Measurements from ENCODE around the gene MCHR2. TPM values are rescaled to one million over a fixed set of nuclear protein-coding genes. Genes with fewer than 3 reads are reported as not detected.

Gene MCHR2
- total and polyA plus RNA-seq, 4 donors, result not detected

- peaks cover 0 to 12% (median 6%) of the 10 kb centered on the region in 4 donors for H3K27me3 ChIP-seq (ENCODE audit: control insufficient read depth in 4 of 4, insufficient read depth in 4 of 4, low read length in 3 of 4)
- 54% methylated on average over 1 of the region's 1 CpG for WGBS
- no peak overlapping the region for H3K4me3 ChIP-seq (ENCODE audit: low read depth in 1 of 3, low read length in 3 of 3)
- peaks cover 0 to 9% (median 7%) of the 10 kb centered on the region in 4 donors for H3K4me1 ChIP-seq (ENCODE audit: control insufficient read depth in 4 of 4, insufficient read depth in 4 of 4, low read length in 3 of 4)
- no peak for TF ChIP-seq RXRA (IDR thresholded peaks at IDR 0.05)
- TF ChIP-seq MAX (IDR thresholded peaks at IDR 0.05), result no peak
- TF ChIP-seq GABPA (IDR thresholded peaks at IDR 0.05 in 1 of 2, conservative IDR thresholded peaks at IDR 0.05 in 1 of 2), result no peak
- no peak for TF ChIP-seq YY1 (IDR thresholded peaks at IDR 0.05)
- TF ChIP-seq REST (IDR thresholded peaks at IDR 0.05), result no peak
- TF ChIP-seq RAD21 (IDR thresholded peaks at IDR 0.05), result no peak
- TF ChIP-seq ATF3 (IDR thresholded peaks at IDR 0.05), result no peak
- H3K27ac ChIP-seq (ENCODE audit: low read depth in 1 of 2, low read length in 2 of 2), result no peak overlapping the region
- H3K9ac ChIP-seq (ENCODE audit: low read depth in 1 of 2, low read length in 2 of 2), result no peak overlapping the region
- H3K36me3 ChIP-seq (ENCODE audit: control insufficient read depth in 4 of 4, insufficient read depth in 3 of 4, low read depth in 1 of 4, low read length in 3 of 4), result no peaks in the 10 kb centered on the region
- H3K9me3 ChIP-seq (ENCODE audit: control insufficient read depth in 4 of 4, low read length in 3 of 4), result no peaks in the 10 kb centered on the region
- no peak for DNase-seq (ENCODE audit: low spot score)
Measured at GRCh38 chr6:99995916-99996315, 1.9 kb upstream of the MCHR2 start.

- H3K4me3 ChIP-seq (ENCODE audit: low read depth in 1 of 3, low read length in 3 of 3), result peak overlapping the region in 1 of 3 donors; percentile 30
- WGBS, result 23% methylated on average over 9 of the region's 9 CpGs
- no peak for TF ChIP-seq NR2F2 (IDR thresholded peaks at IDR 0.05)
- no peak for TF ChIP-seq MAX (IDR thresholded peaks at IDR 0.05)
- TF ChIP-seq TAF1 (conservative IDR thresholded peaks at IDR 0.05), result no peak
- TF ChIP-seq EGR1 (IDR thresholded peaks at IDR 0.05; ENCODE audit: low read depth in 2 of 2), result no peak
- TF ChIP-seq YY1 (IDR thresholded peaks at IDR 0.05), result no peak
- no peak for TF ChIP-seq HNF4A (conservative IDR thresholded peaks at IDR 0.05)
- no peak for TF ChIP-seq GABPA (IDR thresholded peaks at IDR 0.05 in 1 of 2, conservative IDR thresholded peaks at IDR 0.05 in 1 of 2)
- no peak for TF ChIP-seq ATF3 (IDR thresholded peaks at IDR 0.05)
- no peak for TF ChIP-seq SP1 (IDR thresholded peaks at IDR 0.05)
Measured at GRCh38 chr6:99993146-99993532, 884 bp downstream of the MCHR2 start.

GRCh38 chr6:99991955-99992354 is 2.1 kb downstream of the MCHR2 start:
- H3K27me3 ChIP-seq (ENCODE audit: control insufficient read depth in 4 of 4, insufficient read depth in 4 of 4, low read length in 3 of 4), result peaks cover 0 to 8% (median 5%) of the 10 kb centered on the region in 4 donors
- no peak overlapping the region for H3K27ac ChIP-seq (ENCODE audit: low read depth in 1 of 2, low read length in 2 of 2)
- no peak overlapping the region for H3K4me3 ChIP-seq (ENCODE audit: low read depth in 1 of 3, low read length in 3 of 3)
- H3K4me1 ChIP-seq (ENCODE audit: control insufficient read depth in 4 of 4, insufficient read depth in 4 of 4, low read length in 3 of 4), result peaks cover 0 to 9% (median 7%) of the 10 kb centered on the region in 4 donors
- TF ChIP-seq FOXA2 (IDR thresholded peaks at IDR 0.05) (no peak), TAF1 (conservative IDR thresholded peaks at IDR 0.05) (no peak)
- H3K9ac ChIP-seq (ENCODE audit: low read depth in 1 of 2, low read length in 2 of 2), result no peak overlapping the region
- no peaks in the 10 kb centered on the region for H3K36me3 ChIP-seq (ENCODE audit: control insufficient read depth in 4 of 4, insufficient read depth in 3 of 4, low read depth in 1 of 4, low read length in 3 of 4)
- no peak for DNase-seq (ENCODE audit: low spot score)
- no peaks in the 10 kb centered on the region for H3K9me3 ChIP-seq (ENCODE audit: control insufficient read depth in 4 of 4, low read length in 3 of 4)
- WGBS, result 90% methylated on average over 3 of the region's 3 CpGs

More at GRCh38 chr6:99993146-99993532, 884 bp downstream of the MCHR2 start:
- H3K27me3 ChIP-seq (ENCODE audit: control insufficient read depth in 4 of 4, insufficient read depth in 4 of 4, low read length in 3 of 4), result peaks cover 0 to 8% (median 5%) of the 10 kb centered on the region in 4 donors
- H3K9me3 ChIP-seq (ENCODE audit: control insufficient read depth in 4 of 4, low read length in 3 of 4), result no peaks in the 10 kb centered on the region
- H3K27ac ChIP-seq (ENCODE audit: low read depth in 1 of 2, low read length in 2 of 2), result no peak overlapping the region
- H3K9ac ChIP-seq (ENCODE audit: low read depth in 1 of 2, low read length in 2 of 2), result no peak overlapping the region
- no peaks in the 10 kb centered on the region for H3K36me3 ChIP-seq (ENCODE audit: control insufficient read depth in 4 of 4, insufficient read depth in 3 of 4, low read depth in 1 of 4, low read length in 3 of 4)
- H3K4me1 ChIP-seq (ENCODE audit: control insufficient read depth in 4 of 4, insufficient read depth in 4 of 4, low read length in 3 of 4), result peaks cover 0 to 9% (median 7%) of the 10 kb centered on the region in 4 donors
- no peak for DNase-seq (ENCODE audit: low spot score)
